KMS-11 (cell line): ENCODE measurements around the gene ZNF775.

ENCODE experiments used
- H2AFZ ChIP-seq: fragments of 200-600 bp; sonication (generic); 2 replicates; pipeline ENCODE4 v1.6.1; 2016; ENCODE audit warnings: antibody characterized with exemption, mixed run types, low read depth
- H3K27ac ChIP-seq: fragments of 200-600 bp; sonication (generic); 2 replicates; pipeline ENCODE4 v1.6.1; 2016; ENCODE audit warnings: mild to moderate bottlenecking, mixed run types
- H3K27me3 ChIP-seq: fragments of 200-600 bp; sonication (generic); 2 replicates; pipeline ENCODE4 v1.6.1; 2017; ENCODE audit warnings: mild to moderate bottlenecking, low read depth, mixed run types, moderate library complexity; ENCODE audit not compliant: insufficient read depth
- H3K36me3 ChIP-seq: fragments of 200-600 bp; sonication (generic); 2 replicates; pipeline ENCODE4 v1.6.1; 2017; ENCODE audit warnings: mild to moderate bottlenecking, mixed run types; ENCODE audit not compliant: insufficient read depth
- H3K4me1 ChIP-seq: fragments of 200-600 bp; sonication (generic); 2 replicates; pipeline ENCODE4 v1.6.1; 2016; ENCODE audit warnings: mild to moderate bottlenecking, low read depth, mixed run types; ENCODE audit not compliant: poor library complexity, severe bottlenecking
- H3K4me2 ChIP-seq: fragments of 200-600 bp; sonication (generic); 2 replicates; pipeline ENCODE4 v1.7.0; 2016; ENCODE audit warnings: mild to moderate bottlenecking, mixed run types
- H3K4me3 ChIP-seq: fragments of 200-600 bp; sonication (generic); IDR thresholded peaks from 2 replicates; pipeline ENCODE4 v1.6.1; 2017; ENCODE audit warnings: low read depth, low read length, mixed read lengths; ENCODE audit not compliant: insufficient read depth
- H3K79me2 ChIP-seq: fragments of 200-600 bp; sonication (generic); 2 replicates; pipeline ENCODE4 v1.6.1; 2016; ENCODE audit warnings: low read depth, mixed run types; ENCODE audit not compliant: insufficient read depth
- H3K9ac ChIP-seq: fragments of 200-600 bp; sonication (generic); 2 replicates; pipeline ENCODE4 v1.6.1; 2016; ENCODE audit warnings: mild to moderate bottlenecking, mixed run types
- H4K20me1 ChIP-seq: fragments of 200-600 bp; sonication (generic); 2 replicates; pipeline ENCODE4 v1.6.1; 2016; ENCODE audit warnings: mild to moderate bottlenecking, mixed run types; ENCODE audit not compliant: insufficient read depth
- CTCF ChIP-seq: fragments of 200-600 bp; sonication (generic); conservative IDR thresholded peaks from 2 replicates; pipeline ENCODE4 v1.6.1; 2017; ENCODE audit warnings: low read depth, mild to moderate bottlenecking, antibody characterized with exemption, low read length, moderate library complexity, mixed read lengths

ZNF775 gene

GRCh38 chr7:150360363-150361058 lies 18.6 kb upstream of the ZNF775 start:
- Histone ChIP-seq H3K4me2 (no peak overlapping the region), H3K27me3 (no peaks in the 10 kb centered on the region), H3K27ac (no peak overlapping the region), H3K9ac (no peak overlapping the region), H2AFZ (no peak overlapping the region), H4K20me1 (no peaks in the 10 kb centered on the region), H3K4me3 (no peak overlapping the region), H3K79me2 (no peaks in the 10 kb centered on the region), H3K36me3 (no peaks in the 10 kb centered on the region), H3K4me1 (peaks cover 59% of the 10 kb centered on the region)
- no peak for TF ChIP-seq CTCF

GRCh38 chr7:150361402-150361801 lies 17.7 kb upstream of the ZNF775 start:
- no peak overlapping the region for H3K27ac ChIP-seq
- no peak overlapping the region for H2AFZ ChIP-seq
- H3K4me3 ChIP-seq = no peak overlapping the region
- H3K27me3 ChIP-seq = no peaks in the 10 kb centered on the region
- TF ChIP-seq CTCF = no peak
- peaks cover 59% of the 10 kb centered on the region for H3K4me1 ChIP-seq
- no peak overlapping the region for H3K4me2 ChIP-seq
- H4K20me1 ChIP-seq = no peaks in the 10 kb centered on the region
- no peaks in the 10 kb centered on the region for H3K36me3 ChIP-seq
- H3K79me2 ChIP-seq = no peaks in the 10 kb centered on the region
- no peak overlapping the region for H3K9ac ChIP-seq

- Histone ChIP-seq H3K79me2 (no peaks in the 10 kb centered on the region), H3K4me3 (no peak overlapping the region), H2AFZ (no peak overlapping the region), H3K36me3 (no peaks in the 10 kb centered on the region), H3K4me2 (no peak overlapping the region), H3K27ac (no peak overlapping the region), H3K9ac (no peak overlapping the region), H3K4me1 (peaks cover 59% of the 10 kb centered on the region), H4K20me1 (no peaks in the 10 kb centered on the region), H3K27me3 (no peaks in the 10 kb centered on the region)
- no peak for TF ChIP-seq CTCF
Measured at GRCh38 chr7:150361807-150362621, 17.1 kb upstream of the ZNF775 start.

- H3K79me2 ChIP-seq = no peaks in the 10 kb centered on the region
- H3K9ac ChIP-seq = no peak overlapping the region
- no peak overlapping the region for H3K4me3 ChIP-seq
- H4K20me1 ChIP-seq = no peaks in the 10 kb centered on the region
- no peak overlapping the region for H3K4me2 ChIP-seq
- no peaks in the 10 kb centered on the region for H3K27me3 ChIP-seq
- H3K4me1 ChIP-seq = peaks cover 54% of the 10 kb centered on the region
- H3K36me3 ChIP-seq = no peaks in the 10 kb centered on the region
- H3K27ac ChIP-seq = no peak overlapping the region
- TF ChIP-seq CTCF = no peak
- no peak overlapping the region for H2AFZ ChIP-seq
Measured at GRCh38 chr7:150363370-150363769, 15.8 kb upstream of the ZNF775 start.
